Activated CD8-positive, alpha-beta T cell treated with anti-CD3 and anti-CD28 coated beads for 36 hours (primary cell): ENCODE data around the gene OLFM2. TPM values are rescaled to one million over a fixed set of nuclear protein-coding genes. Genes with fewer than 3 reads are reported as not detected.

Source experiments
- ATAC-seq: fragments of 200-7000 bp; cut with Tn5 transposase; one replicate; pipeline ENCODE4 v1.10.0; 2021; ENCODE audit warnings: mild to moderate bottlenecking, moderate library complexity
- CTCF ChIA-PET: fragments of 350-600 bp; sonication (Branson Sonifier 250); formaldehyde crosslinking; loops from one replicate; lab custom pipeline; 2021; ENCODE audit warnings: antibody characterized with exemption; lab: Charles Lee
- POLR2A ChIA-PET: fragments of 350-600 bp; sonication (Branson Sonifier 250); formaldehyde crosslinking; loops from one replicate; lab custom pipeline; 2021; ENCODE audit warnings: antibody characterized with exemption; lab: Charles Lee
- DNase-seq: peaks from one replicate; pipeline ENCODE4 v3.0.0-alpha.2; 2020
- H3K27ac Mint-ChIP-seq: one replicate; pipeline ENCODE4 v1.8.0; 2021; ENCODE audit warnings: mild to moderate bottlenecking, mixed read lengths
- H3K27me3 Mint-ChIP-seq: one replicate; pipeline ENCODE4 v1.8.0; 2021; ENCODE audit warnings: mixed read lengths
- H3K36me3 Mint-ChIP-seq: one replicate; pipeline ENCODE4 v1.8.0; 2021; ENCODE audit warnings: low read depth, mixed read lengths
- H3K4me1 Mint-ChIP-seq: one replicate; pipeline ENCODE4 v1.8.0; 2021; ENCODE audit warnings: low read depth, mixed read lengths
- H3K4me3 Mint-ChIP-seq: one replicate; pipeline ENCODE4 v1.8.0; 2021; ENCODE audit warnings: mild to moderate bottlenecking, moderate library complexity, mixed read lengths
- H3K9me3 Mint-ChIP-seq: one replicate; pipeline ENCODE4 v1.8.0; 2021; ENCODE audit warnings: mixed read lengths
- intact Hi-C: fragments of 100-400 bp; cut with micrococcal nuclease; formaldehyde crosslinking; loops from one replicate; pipeline ENCODE4 v1.10.0; 2022
- total RNA-seq, 2 experiments: library from RNA; stranded (reverse); gene quantifications; one replicate each; pipeline ENCODE4 v1.2.3, GENCODE V29; 2021
- TF ChIP-seq, protein P1 (sequence below): fragments of 200-600 bp; IDR thresholded peaks from one replicate; pipeline ENCODE4 v1.8.0; 2022; ENCODE audit warnings: antibody characterized with exemption, mild to moderate bottlenecking

Gene OLFM2
- total RNA-seq, 2 experiments from 2014 or later: 2.7 to 3.2 TPM

DNA sequence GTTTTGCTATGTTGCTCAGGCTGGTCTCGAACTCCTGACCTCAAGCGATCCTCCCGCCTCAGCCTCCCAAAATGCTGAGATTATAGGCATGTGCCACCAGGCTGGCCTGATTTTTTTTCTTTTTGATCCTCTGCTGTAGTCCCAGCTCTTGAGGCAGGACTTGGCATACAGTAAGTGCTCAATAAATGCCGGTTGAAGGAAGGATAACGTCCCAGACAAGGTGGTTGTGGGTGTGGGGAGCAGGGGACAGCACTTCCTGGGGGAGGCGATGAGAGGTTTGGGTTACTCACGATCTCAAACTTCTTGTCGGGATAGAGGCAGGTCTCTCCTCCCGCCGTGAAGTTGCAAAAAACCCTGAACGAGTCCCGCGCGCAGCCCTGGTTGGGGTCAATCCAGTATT is 29.7 kb upstream of the OLFM2 start:
- POLR2A ChIA-PET: no interaction called here
- CTCF ChIA-PET: interaction anchor here (1.6 kb wide), 1 partner anchor 34 kb away, joined by 3 read pairs; no protein-coding TSS in a partner anchor
- Mint-ChIP-seq H3K36me3 (no peaks in the 10 kb centered on the region), H3K4me1 (peaks cover 3% of the 10 kb centered on the region), H3K4me3 (no peak overlapping the region), H3K9me3 (no peaks in the 10 kb centered on the region), H3K27ac (no peak overlapping the region), H3K27me3 (peaks cover 34% of the 10 kb centered on the region)
- TF ChIP-seq, protein P1, sequence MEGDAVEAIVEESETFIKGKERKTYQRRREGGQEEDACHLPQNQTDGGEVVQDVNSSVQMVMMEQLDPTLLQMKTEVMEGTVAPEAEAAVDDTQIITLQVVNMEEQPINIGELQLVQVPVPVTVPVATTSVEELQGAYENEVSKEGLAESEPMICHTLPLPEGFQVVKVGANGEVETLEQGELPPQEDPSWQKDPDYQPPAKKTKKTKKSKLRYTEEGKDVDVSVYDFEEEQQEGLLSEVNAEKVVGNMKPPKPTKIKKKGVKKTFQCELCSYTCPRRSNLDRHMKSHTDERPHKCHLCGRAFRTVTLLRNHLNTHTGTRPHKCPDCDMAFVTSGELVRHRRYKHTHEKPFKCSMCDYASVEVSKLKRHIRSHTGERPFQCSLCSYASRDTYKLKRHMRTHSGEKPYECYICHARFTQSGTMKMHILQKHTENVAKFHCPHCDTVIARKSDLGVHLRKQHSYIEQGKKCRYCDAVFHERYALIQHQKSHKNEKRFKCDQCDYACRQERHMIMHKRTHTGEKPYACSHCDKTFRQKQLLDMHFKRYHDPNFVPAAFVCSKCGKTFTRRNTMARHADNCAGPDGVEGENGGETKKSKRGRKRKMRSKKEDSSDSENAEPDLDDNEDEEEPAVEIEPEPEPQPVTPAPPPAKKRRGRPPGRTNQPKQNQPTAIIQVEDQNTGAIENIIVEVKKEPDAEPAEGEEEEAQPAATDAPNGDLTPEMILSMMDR: no peak
- ATAC-seq (no peak), DNase-seq (no peak)
- intact Hi-C loops: no loop called here

DNA sequence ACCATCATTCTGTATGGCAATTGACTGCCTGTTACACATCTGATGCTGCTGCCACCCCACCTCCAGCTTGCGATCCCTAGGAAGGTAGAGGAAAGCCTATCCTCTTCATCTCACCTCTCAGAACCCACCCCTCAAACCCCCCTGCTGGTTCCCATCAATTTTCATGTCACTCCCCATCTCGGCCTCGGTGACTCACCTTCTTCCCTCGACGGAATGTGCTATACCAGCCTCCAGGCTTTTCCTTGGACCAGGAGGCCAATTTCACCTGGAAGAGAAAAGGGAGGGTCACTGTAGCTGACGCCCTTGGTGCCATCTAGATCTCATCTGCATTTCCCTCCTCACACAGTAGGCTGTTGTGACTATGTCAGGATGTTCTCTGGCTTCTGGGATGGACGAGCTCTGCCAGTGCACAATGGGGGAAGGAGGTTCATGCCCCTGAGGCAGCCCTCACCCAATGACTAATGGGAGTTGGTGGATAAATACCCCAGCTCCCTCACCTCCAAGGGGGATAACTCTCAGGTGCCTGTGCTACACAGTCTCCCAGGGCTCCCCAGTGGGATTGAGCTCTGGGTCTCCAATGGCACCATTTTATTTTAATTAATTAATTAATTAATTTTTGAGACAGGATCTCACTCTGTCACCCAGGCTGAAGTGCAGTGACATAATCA is 26.4 kb upstream of the OLFM2 start:
- Mint-ChIP-seq H3K36me3 (no peaks in the 10 kb centered on the region), H3K27me3 (peaks cover 31% of the 10 kb centered on the region), H3K4me3 (no peak overlapping the region), H3K4me1 (peaks cover 3% of the 10 kb centered on the region), H3K27ac (no peak overlapping the region), H3K9me3 (no peaks in the 10 kb centered on the region)
- POLR2A ChIA-PET: interaction anchor here (0.5 kb wide), 1 partner anchor 58 kb away, joined by 3 read pairs; no protein-coding TSS in a partner anchor
- CTCF ChIA-PET: interaction anchor here (1.8 to 3.1 kb wide), 2 partner anchors 37 to 65 kb away, joined by 7 to 11 read pairs; no protein-coding TSS in a partner anchor
- intact Hi-C loops: no loop called here
- ATAC-seq: no peak
- no peak for DNase-seq
- TF ChIP-seq, protein P1: no peak

DNA sequence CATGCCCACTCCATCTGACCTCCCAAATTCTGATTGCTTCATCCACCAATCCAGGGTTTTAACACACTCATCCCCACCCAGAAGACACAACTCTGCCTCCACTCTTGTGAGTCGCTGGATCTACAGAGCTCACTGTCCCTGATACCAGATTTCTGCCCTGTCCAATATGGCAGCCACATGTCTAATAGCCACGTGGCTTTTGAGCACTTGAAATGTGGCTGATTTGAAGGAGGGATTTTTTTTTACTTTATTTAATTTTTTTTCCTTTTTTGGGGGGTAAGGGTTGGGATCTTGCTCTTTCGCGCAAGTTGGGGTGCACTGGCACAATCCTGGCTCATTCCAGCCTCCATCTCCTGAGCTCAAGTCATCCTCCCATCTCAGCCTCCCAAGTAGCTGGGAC is 24.8 kb upstream of the OLFM2 start:
- Mint-ChIP-seq H3K36me3 (no peaks in the 10 kb centered on the region), H3K4me3 (no peak overlapping the region), H3K9me3 (no peaks in the 10 kb centered on the region), H3K4me1 (no peaks in the 10 kb centered on the region), H3K27me3 (peaks cover 21% of the 10 kb centered on the region), H3K27ac (no peak overlapping the region)
- CTCF ChIA-PET: interaction anchor here (1.5 to 3.1 kb wide), 2 partner anchors 33 to 66 kb away, joined by 5 to 11 read pairs; no protein-coding TSS in a partner anchor
- TF ChIP-seq, protein P1: no peak
- DNase-seq (no peak), ATAC-seq (no peak)
- intact Hi-C loops: no loop called here
- POLR2A ChIA-PET: no interaction called here

DNA sequence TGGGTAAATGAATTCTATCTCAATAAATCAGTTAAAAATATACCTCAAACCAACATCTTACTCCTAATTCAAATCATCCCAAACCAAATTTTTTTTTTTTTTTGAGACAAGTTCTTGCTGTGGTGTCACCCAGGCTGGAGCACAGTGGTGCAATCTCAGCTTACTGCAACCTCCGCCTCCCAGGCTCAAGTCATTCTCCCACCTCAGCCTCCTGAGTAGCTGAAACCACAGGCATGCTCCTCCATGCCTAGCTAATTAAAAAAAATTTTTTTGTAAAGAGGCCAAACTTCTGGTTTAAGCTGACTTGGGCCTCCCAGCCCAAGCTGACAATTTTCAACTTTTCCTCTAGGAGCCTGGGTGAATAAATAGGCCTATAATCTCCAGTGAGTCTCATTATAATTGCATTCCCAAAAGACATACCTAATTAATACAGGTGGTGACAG is 22.1 kb upstream of the OLFM2 start:
- H3K9me3 Mint-ChIP-seq: no peaks in the 10 kb centered on the region
- POLR2A ChIA-PET: no interaction called here

DNA sequence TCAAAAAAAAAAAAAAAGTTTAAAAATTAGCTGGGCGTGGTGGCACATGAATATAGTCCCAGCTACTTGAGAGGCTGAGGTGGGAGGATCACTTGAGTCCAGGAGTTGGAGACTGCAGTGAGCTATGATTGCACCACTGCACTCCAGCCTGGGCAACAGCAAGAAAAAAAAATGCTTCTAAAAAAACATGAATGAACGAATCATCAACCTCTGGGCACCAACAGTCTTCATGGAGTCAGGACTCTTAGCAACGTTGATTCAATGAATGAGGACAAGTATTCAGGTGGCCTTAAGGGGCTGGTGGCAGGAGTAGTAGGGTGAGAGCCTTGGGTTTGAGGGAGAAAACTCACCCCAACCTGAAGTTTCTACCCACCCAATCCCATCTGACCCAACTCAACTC is 20.6 kb upstream of the OLFM2 start:
- Mint-ChIP-seq H3K9me3 (no peaks in the 10 kb centered on the region), H3K27me3 (peaks cover 7% of the 10 kb centered on the region), H3K27ac (no peak overlapping the region), H3K4me3 (no peak overlapping the region), H3K4me1 (no peaks in the 10 kb centered on the region), H3K36me3 (no peaks in the 10 kb centered on the region)
- intact Hi-C loops: no loop called here
- ChIA-PET POLR2A (no interaction called here), CTCF (interaction anchor here (1.2 kb wide), 1 partner anchor 71 kb away, joined by 4 read pairs; no protein-coding TSS in a partner anchor)
- TF ChIP-seq, protein P1: no peak
- DNase-seq: no peak
- no peak for ATAC-seq

More for the DNA sequence above, 22.1 kb upstream of the OLFM2 start:
- Mint-ChIP-seq H3K4me3 (no peak overlapping the region), H3K4me1 (no peaks in the 10 kb centered on the region), H3K27ac (no peak overlapping the region), H3K27me3 (peaks cover 15% of the 10 kb centered on the region), H3K36me3 (no peaks in the 10 kb centered on the region)
- CTCF ChIA-PET: interaction anchor here (1.0 to 1.6 kb wide), 3 partner anchors 27 to 69 kb away, joined by 3 to 7 read pairs (median 4); no protein-coding TSS in a partner anchor
- ATAC-seq (no peak), DNase-seq (no peak)
- intact Hi-C loops: no loop called here
- TF ChIP-seq, protein P1: no peak
